CD4-positive, alpha-beta T cell treated with Interleukin-15 for 4 hours (primary cell): ENCODE data around the gene NUDCD3.
"Not testable (repeated sequence)": the region's sequence is repeated elsewhere in the genome, so short reads cannot be mapped to it uniquely, and the experiment has no call there.

ENCODE experiments used
- DNase-seq: peaks from one replicate; pipeline ENCODE4 v3.0.0-alpha.2; 2020; ENCODE audit warnings: low spot score

The NUDCD3 gene

DNA sequence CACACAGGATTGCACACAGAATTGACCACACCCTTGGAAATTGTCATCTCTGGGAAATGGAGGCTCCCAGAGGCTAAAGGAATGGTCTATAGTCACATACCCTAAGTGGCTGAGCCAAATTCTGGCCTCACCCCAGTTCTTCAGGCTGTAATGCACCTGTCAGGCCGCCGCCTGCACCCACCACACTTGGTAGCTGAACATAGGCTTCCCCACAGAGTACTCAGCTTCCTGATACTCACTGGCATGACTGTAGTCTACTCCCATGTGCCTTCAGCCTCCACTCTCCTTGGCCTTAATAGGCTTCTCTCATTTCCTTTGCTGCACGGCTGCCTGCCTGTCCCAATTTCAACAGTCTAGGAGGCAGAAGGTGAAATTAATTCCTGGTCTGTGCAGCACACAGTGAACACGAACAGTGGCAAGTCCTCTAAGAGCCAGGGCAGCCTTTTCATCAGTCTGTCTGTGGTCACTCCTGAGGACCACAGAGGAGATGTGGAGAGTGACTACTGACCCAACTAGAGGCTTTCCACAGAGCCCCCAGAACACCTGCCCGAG is 42.5 kb downstream of the NUDCD3 start:
- no peak for DNase-seq

DNA sequence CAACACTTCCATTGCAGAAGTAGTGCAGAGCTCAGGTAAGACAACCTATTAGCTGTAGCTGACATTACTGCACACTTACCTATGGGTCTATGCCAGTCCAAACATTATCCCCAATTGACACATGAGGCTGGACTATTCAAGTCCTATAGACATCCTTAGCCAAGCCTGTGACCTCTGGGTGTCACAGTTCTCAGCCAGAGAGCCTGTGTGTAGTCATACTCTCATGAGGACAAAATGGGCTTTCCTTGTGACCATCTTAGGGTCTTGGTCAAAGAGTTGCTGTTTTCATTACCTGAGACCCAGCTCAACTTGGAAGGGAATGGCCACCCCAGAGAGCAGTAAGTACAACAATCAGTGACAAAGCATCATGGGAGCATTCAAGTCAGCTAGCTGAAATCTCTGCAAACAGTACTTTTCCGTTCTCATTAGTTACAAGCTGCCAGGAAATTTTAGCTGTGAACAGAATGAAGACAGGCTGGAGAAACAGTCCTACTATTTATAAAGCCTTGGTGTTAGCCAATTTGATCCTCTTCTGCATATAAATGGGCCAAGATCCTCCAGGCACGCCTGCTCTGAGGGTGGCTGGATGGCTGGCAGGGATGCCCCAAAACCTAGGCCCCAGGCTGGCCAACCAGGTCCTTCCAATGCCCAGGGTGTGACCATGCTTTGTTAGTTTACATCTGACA is 44.3 kb downstream of the NUDCD3 start:
- DNase-seq, result no peak

DNA sequence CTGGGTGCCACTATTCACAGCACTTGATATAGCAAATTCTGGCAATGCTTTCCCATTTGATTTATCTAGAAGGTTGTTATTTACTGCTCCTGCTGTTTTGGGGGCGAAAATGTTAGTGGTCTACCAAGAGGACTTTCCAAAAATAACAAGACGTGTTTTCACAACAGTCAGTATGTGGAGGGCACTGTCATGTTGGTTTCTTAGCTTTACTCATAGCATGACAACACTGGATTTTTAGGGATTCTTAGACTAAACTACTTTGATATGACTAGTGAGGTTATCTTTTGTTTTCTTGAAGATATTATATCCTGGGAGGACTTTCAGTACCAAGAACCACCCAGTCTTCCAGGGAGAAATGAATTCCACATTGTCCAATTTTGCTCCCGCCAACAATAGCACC is 49.4 kb downstream of the NUDCD3 start:
- DNase-seq, result no peak

DNA sequence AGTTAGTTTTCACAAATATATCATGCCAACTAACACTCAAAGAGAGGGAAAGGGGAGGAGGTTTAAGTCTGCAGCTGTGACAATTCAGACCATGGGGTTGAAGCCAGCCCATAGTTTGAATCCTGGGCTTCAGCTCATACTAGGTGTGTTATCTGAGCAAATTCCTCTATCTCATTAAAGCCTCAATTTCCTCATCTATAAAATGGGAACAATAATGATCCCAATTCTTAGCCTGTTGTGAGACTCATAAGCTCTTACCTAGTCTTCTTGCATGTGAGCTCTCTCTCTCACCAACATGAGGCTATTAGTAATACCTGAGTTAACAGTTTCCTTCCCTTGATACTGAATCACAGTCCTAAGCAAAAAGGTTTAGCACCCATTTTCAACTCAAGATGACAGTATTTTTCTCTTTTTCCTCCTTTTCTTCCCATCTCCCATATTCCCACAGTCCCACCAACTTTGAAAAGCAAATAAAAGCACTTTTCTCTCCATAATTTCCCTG is 49.8 kb downstream of the NUDCD3 start:
- DNase-seq, result no peak

DNA sequence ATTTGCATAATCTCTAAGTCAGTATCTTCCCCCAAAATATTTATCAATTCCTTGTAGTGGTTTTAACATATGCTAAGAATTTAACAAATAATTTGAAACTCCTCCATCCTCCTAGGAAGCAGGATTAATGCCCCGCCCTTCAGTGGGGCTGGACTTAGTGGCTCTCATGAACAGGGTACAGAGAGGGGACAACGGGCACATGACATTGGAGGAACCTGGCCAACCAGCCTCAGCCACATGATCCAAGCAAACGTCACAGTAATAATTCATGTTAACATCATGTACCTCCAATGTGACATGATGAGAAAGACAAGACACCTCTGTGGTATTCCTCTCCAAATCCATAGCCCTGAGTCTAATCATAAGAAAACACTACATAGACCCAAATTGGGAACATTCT is 50.5 kb downstream of the NUDCD3 start:
- no peak for DNase-seq

DNA sequence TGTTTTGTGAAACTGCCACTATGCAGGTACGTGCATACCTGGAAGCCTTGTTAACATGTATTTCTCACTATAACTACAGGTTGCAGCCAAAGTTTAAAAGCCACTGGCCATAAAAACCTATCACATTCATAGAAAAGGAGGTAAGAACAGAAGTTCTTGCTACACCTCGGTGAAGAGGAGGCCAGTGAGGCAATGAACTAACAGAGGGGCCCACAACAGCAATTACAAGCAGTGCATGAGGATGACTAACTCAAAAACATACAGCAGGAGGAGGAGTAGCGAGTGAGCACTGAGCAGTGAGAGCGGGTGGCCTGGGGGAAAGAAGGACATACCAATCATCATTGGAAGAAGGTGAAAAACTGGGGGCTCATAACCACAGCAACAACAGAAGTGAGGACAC is 51.6 kb downstream of the NUDCD3 start:
- DNase-seq, result no peak

DNA sequence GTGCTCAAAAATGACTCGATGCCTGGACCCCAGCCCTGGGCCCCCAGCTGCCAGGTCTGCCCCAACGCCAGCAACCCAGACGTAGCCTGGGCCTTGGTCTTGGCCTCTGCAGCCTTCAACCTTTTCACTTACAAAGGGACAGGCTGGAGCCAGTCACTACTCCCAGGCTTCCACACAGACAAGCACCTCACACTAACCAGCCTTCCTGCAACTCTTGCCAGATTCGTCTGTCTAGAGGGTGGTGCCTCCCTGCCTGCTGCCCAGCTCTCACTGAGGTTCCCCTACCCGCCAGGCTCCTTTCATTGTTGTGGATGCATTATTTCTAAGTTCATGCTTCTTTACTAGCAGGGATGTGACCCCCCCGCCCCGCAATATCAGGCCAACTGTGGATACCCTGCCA is 56.3 kb downstream of the NUDCD3 start:
- DNase-seq, result no peak

DNA sequence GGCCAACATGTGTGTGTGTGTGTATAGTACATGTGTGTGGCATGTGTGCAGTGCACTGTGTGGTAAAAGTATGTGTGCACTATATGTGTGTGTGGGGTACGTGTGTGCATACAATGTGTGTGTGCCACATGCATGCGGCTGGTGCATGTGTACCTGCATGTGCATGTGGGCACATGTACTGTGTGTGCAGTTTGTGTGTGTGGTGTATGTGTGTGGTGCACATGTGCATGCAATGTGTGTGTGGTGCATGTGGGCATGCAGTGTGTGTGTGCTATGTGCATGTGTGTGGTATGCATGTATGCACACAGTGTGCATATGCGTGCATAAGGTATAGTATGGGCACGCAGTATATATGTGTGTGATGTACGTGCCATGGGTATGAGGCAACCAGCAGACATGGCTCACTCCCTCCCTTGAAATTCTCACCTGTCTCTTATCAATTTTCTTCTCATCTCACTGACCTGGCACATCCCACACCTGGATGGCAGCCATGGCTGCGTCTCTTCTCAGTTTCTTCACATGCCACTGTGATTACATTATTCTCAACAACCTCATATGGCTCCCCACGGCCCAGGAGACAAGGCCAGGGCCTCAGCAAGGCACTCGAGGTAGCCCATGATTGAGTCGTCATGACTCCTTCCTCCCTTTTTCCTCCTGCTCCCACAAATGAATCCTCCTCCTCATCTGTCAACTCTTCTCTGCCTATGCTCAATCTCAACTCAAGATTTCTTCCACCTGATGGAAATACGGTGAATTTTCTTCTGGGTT is 57.0 kb downstream of the NUDCD3 start:
- DNase-seq, result no peak

DNA sequence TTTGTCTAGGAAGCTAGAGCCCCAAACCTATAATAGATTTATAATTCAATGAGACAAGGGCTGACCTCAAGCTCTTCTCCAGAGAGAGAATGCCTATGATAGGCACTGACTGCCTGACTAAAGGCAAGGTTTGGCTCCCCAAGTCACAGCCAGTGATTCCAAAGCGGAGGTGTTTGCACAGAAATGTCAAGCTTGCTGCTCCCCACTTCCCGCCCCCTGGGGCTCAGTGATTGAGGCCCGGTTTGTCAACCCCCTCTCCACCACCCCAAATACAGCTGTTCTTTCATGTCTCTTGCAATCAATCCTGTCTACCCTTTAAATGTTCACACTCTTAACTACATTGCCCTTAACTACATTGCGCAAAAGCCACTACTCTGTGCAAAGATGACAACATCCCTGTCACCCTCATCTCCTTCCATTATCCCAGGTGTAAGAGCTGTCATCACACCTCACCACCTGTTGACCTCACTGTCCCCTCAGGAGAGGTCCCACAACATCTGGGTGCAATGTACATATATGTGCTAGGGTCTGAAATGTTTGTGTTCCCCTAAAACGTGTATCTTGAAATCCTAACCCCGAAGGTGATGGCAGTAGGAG is 58.0 kb downstream of the NUDCD3 start:
- no peak for DNase-seq

DNA sequence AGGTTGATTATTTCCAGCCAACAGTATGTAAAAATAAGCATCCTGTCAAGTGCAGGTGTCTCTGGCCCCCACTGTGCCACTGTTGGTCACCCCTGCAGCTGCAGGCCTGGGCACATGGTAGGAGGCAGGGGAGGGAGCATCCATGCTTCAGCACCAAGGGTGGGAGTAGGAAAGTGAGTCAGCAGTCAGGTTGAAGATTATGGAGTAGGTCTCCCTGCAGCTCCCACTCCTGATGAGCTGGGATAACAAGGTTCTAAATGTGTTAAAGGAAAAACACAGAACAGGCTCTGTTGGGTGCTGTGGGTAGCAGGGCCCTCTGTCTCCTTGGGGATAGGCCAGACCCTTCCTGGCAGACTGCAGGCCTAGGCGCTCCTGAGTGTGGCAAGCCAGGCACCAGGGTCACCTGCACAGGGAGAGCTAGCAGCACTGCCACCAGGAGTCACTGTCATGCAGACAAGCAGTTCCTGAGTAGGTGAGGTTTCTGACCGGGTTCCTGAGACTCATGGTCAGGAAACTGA is 59.3 kb downstream of the NUDCD3 start:
- no peak for DNase-seq

DNA sequence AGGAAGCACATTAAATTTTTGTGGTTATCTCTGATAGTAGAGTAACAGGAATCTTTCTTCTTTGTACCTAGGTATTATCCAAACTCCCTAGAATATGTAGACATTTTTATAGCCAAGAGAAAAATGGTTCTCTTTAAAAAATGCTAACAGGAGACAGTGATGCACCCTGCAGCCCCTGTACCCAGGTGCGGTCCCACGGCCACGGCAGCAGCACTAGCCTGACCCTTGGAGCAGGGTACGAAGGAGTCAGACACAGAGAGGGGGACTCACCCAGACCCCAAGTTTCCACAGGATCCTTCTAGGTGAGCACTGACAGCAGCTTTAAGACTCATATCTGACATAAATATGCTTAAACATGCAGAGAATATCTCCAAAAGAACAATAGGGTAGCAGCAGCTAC is 60.4 kb downstream of the NUDCD3 start:
- no peak for DNase-seq

DNA sequence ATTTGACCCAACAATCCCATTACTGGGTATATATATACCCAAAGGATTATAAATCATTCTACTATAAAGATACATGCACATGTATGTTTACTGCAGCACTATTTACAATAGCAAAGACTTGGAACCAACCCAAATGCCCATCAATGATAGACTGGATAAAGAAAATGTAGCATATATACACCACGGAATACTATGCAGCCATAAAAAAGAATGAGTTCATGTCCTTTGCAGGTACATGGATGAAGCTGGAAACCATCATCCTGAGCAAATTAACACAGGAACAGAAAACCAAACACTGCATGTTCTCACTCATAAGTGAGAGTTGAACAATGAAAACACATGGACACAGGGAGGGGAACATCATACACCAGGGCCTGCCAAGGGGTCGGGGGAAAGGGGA is 65.7 kb downstream of the NUDCD3 start:
- not testable (repeated sequence) for DNase-seq

DNA sequence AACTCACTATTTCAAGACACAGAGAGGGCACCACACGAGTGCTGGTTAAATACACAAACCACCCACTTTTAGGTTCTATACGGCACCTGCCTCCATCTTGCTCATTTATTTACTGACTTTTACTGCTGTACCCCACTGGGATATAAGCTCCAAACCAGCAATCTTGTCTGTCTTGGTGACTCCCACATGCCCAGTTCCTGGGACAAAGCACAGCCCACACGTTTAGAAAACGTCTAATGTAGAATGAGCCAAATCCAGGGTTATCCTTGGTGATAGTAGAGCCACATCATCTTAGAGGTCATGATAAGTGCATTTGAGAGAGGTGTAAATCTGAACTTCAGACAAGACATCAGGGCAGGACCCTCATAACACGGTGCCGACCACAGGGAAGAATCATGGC is 73.5 kb downstream of the NUDCD3 start:
- DNase-seq, result no peak

DNA sequence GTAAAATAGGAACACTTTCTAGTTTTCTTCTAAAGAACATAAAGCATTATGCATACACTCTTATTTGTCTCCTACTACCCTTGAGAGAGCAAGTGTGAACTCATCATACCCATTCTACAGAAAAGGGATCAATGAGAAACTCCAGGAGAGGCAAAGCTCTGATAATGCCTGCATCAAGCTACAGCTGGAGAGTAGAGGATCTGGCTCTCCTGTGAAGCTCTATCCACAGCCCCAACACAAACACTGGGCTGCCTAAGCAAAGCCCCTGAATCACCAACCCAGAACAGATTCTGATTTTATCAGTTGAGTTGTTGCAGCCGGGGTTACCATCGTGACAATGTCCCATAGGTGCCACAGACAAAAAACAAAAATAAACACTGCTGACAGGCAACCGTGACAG is 74.9 kb downstream of the NUDCD3 start:
- DNase-seq, result no peak

DNA sequence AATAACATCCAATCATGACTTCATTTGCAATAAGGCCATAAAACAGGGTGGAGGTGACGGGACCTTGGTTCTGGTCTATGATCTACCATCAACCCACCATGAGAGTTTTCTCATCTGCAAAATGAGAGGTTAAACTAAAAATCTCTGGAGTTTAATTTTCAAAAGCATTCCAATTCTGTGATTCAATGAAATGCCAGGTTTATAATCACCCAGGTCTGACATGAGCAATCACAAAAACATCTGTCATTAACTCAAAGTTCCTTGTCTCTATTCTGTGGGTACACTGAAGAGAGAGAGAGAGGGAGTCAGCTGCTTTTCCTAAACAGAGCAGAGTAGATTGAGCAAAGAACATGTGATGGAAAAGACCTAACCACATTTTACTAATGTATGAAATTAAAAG is 75.4 kb downstream of the NUDCD3 start:
- DNase-seq, result no peak

DNA sequence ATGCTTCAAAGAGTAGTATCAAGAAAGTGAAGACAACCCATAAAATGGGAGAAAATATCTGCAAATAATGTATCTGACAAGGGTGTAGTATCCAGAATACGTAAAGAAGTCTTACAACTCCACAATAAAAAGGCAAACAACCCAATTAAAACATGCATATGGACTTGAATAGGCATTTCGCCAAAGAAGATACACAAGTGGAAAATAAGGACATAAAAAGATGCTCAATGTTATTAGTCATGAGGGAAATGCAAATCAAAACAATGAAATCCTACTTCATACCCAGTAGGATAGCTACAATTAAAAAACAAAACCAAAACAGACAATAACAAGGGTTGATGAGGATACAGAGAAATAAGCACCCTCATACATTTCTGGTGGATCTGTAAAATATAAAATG is 79.2 kb downstream of the NUDCD3 start:
- no peak for DNase-seq

DNA sequence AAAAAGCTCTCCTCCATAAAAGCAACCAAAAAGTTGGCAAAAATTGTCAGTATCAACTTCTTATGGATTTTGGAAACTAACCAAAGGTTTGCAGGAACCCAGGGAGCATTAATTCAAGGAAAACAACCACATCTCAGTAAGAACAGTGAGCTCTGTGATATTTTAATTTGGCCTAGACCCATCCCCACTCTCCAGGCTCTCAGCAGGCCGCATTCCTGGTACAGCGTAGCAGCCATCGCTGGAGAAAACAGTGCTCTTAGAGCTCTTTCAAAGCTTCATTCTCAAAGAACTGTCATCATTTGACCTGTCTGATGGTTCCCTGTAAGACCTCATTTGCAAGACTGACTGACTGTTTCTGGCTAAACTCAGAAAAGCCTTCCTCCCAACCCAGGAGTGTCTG is 81.9 kb downstream of the NUDCD3 start:
- DNase-seq, result no peak

DNA sequence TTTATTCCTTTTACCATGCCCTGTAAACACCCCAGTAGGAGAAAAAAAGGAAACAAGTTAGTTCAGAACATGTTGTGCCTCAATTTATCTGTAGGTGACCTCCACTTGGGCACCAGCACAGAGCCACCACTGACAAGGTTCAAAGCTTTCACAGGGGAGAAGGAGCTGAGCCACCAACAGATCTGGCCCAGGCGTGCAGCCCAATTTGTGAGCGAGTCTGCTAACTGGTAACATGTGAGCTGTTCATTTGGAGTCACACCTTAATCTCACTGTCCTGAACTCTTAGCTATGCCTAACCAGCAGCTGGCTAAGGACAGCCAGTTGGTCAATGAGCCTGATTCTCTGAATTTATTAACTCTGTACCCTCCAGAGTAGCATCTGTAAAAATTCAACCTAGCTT is 86.7 kb downstream of the NUDCD3 start:
- DNase-seq, result no peak

DNA sequence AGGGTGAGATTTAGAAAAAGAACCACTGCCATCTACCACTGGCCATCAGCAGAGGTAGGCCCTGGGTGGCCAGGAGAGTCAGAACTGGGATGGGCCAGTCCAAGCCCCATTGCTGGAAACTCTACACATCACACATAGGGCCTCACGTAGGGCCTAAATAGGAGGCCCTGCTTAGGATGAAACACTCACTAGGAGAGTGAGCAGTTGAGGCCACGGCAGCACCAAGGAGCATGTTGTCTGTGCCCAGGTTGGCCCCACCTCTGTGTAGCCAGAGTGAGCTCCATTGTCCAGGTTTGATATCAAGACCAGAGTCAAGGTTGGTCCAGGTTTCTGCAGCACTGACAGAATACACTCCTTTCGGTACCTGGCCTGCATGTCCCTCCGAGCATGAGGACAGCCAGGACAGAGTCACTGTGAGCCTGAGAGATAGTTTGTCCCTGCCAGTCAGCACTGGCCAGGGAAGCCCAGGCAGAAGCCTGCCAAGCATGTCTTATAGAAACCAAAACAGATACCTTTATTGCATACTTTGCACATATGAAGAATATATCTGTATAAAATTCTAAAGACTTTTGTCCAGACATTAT is 87.2 kb downstream of the NUDCD3 start:
- no peak for DNase-seq

DNA sequence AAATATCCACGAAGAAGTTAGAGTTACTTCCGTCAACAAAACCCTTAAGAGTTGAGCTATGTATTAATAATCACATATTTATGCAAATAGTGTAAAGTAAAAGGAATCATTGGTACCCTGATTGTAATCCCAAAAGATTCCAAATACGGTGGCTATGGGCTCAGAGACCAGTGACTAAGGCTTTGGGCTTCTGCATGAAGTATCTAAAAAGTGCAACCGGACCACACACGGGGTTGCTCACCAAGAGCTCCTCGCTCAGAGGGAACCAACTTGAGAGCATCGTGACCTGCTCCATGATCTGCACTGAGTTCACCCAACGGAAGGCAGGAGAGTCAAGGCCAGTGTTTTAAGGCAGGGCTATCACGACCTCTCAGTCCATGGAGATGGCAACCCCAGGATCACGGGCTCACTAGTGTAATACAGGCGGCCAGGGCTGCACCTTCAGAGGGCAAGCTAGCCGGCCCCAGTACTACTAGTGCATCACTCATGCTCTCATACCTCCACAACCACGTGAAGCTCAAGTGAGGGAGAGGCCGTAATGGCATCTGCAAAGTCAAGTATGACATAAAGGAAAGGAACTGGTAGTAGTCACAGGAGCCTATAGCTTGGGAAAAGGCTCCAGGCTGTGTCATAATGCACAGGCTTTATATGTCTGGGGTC is 87.9 kb downstream of the NUDCD3 start:
- DNase-seq, result no peak

DNA sequence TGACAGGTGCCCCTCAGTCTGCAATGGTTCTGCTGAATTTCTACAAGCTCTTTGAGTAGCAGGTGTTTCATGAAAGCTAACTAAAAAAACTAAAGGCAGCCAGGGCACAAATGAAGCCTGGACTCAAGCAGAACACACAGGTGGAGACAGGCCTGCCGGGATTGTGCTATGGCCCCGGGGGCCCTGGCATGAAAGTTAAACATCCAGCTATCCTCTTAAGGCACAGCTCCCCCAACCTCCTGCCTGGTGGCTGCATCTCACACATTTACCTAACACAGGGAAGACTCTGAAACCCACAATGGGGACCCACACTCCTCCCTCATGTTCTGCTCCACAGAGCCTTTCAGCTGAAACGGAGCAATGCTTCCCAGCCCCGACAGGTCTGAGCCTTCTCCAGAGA is 88.8 kb downstream of the NUDCD3 start:
- DNase-seq, result no peak

DNA sequence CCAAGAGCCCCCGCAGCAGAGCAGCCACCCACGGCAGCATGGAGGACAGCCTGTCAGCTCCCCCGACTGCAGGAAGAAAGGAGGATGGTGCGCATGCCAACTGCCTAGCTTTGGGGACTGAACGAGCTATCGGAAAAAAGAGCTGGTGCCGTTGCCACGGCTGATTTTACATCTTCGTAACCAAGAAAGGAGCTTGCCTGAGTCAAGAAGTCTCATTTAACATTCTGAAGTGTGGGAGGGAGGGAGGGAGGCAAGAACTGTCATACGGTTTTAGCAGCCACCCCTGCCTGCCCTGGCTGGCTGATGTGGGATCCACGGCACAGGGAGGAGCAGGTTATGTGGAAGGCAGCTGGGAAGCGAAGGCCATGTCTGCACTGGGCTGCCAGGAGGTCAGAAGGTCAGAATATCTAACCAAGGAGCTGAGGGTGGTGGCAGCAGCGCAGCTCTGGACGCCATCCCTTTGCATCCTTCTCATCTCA is 90.4 kb downstream of the NUDCD3 start:
- no peak for DNase-seq
